ENCODE data around the gene MCM3AP. TPM values are rescaled to one million over a fixed set of nuclear protein-coding genes. Genes with fewer than 3 reads are reported as not detected.
A peak's percentile ranks its signal among the peaks of the same experiment; 100 is the strongest.

The MCM3AP gene
- total and polyA plus RNA-seq, 9 of the 15 experiments (the other 6 are each of a cell fraction or from before 2014, with no cell fraction given): 6.5 to 179 (median 69.6) TPM

DNA sequence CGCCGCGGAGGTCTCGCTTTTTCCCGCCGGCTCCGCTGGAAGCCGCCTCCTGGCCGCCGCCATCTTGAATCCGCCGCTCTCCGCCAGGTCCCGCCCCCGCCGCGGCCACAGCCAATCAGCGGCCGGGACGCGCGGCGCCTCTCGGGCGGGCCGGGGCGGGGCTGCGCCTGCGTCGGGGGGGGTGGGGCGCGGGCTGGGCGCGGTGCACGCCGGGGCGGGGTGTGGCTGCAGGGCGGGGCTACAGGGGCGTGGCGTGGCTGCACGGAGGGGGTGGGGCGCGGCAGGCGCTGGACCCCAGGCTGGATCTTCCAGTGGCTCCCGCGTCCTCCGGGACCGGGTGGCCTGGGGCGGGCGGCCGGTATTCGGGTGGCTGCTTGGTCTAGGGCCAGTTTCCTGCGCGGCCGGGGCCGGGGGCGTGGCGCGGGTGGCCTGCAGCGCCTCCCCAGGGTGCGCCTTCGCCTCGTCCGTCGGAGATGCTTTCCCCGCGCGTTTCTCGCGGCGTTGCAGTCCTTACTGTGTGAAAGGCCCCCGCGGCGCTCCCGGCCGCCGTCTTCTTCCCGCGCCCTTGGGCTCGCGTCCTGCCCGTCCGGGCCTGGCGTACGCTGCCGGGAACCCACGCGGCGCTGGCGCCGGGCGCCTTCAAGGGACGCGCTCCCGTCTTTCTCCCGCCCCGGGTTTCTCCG lies 39.1 kb upstream of the MCM3AP start (continued):
- TF ChIP-seq ELK3 (CRISPR knock-in tag; IDR thresholded peaks at IDR 0.05) (no peak), CCNT2 (IDR thresholded peaks at IDR 0.05; ENCODE audit: borderline replicate concordance, extremely low read depth, insufficient read length, low read depth, low read length) (peak; percentile 28), RAD21 (CRISPR knock-in tag; conservative IDR thresholded peaks at IDR 0.05 in 1 of 2, IDR thresholded peaks at IDR 0.05 in 1 of 2) (0 out of 4 replicates have a peak, but pooled peaks of 1 of the 2 experiments have one; percentile 5), RBM22 (IDR thresholded peaks at IDR 0.05; ENCODE audit: low read depth, low read length, poor library complexity, severe bottlenecking) (no peak), FOXM1 (IDR thresholded peaks at IDR 0.05; ENCODE audit: low read depth) (no peak), FOXM1 (CRISPR knock-in tag; IDR thresholded peaks at IDR 0.05; ENCODE audit: low read depth) (no peak; the same call in 1 of the 2 replicates), ZNF134 (CRISPR knock-in tag; conservative IDR thresholded peaks at IDR 0.05) (no peak), SNAPC5 (CRISPR knock-in tag; IDR thresholded peaks at IDR 0.05) (no peak), HBP1 (CRISPR knock-in tag; IDR thresholded peaks at IDR 0.05) (no peak), ARID2 (IDR thresholded peaks at IDR 0.05) (no peak), NR4A1 (CRISPR knock-in tag; IDR thresholded peaks at IDR 0.05) (no peak), NR4A1 (tag; IDR thresholded peaks at IDR 0.05) (no peak), CTCF (IDR thresholded peaks at IDR 0.05 in 2 of 3, conservative IDR thresholded peaks at IDR 0.05 in 1 of 3; ENCODE audit: insufficient read depth in 2 of 3, low read depth in 1 of 3, low read length in 3 of 3) (peak; percentile 15 to 38 (median 25); a peak in 3 of 6 replicates), NCOA2 (IDR thresholded peaks at IDR 0.05; ENCODE audit: partially characterized antibody in 2 of 2) (no peak), CHCHD3 (CRISPR knock-in tag; IDR thresholded peaks at IDR 0.05) (no peak), ZNF830 (CRISPR knock-in tag; IDR thresholded peaks at IDR 0.05) (0 out of 2 replicates have a peak, but pooled peaks have one; percentile 19), MAZ (CRISPR knock-in tag; conservative IDR thresholded peaks at IDR 0.05 in 1 of 2, IDR thresholded peaks at IDR 0.05 in 1 of 2) (no peak; a peak in 1 of 4 replicates), U2AF2 (optimal IDR thresholded peaks at IDR 0.05; ENCODE audit: low read depth, low read length) (no peak), PML (IDR thresholded peaks at IDR 0.05; ENCODE audit: low read length) (peak; percentile 46; the same call in 1 of the 2 replicates), RBM34 (IDR thresholded peaks at IDR 0.05; ENCODE audit: borderline replicate concordance, insufficient read depth, low read length) (no peak; the same call in 1 of the 2 replicates)
- TF ChIP-seq, protein P1, sequence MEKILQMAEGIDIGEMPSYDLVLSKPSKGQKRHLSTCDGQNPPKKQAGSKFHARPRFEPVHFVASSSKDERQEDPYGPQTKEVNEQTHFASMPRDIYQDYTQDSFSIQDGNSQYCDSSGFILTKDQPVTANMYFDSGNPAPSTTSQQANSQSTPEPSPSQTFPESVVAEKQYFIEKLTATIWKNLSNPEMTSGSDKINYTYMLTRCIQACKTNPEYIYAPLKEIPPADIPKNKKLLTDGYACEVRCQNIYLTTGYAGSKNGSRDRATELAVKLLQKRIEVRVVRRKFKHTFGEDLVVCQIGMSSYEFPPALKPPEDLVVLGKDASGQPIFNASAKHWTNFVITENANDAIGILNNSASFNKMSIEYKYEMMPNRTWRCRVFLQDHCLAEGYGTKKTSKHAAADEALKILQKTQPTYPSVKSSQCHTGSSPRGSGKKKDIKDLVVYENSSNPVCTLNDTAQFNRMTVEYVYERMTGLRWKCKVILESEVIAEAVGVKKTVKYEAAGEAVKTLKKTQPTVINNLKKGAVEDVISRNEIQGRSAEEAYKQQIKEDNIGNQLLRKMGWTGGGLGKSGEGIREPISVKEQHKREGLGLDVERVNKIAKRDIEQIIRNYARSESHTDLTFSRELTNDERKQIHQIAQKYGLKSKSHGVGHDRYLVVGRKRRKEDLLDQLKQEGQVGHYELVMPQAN (IDR thresholded peaks at IDR 0.05; ENCODE audit: borderline replicate concordance): 0 out of 2 replicates have a peak, but pooled peaks have one; percentile 6

Data from K562 (cell line).